ENCODE results near the gene APP.

GRCh38 chr21:26064506-26064905 is 106.1 kb downstream of the APP start:
- no peak for TF ChIP-seq EZH2 (IDR thresholded peaks at IDR 0.05; ENCODE audit: borderline replicate concordance, low read depth, low read length, poor library complexity, severe bottlenecking)
- TF ChIP-seq CTCF (conservative IDR thresholded peaks at IDR 0.05; ENCODE audit: low read depth, low read length) = no peak

Measured in A673 (cell line).